Neural cell (in vitro differentiated cells): ENCODE measurements around the gene AQP12A. TPM values are rescaled to one million over a fixed set of nuclear protein-coding genes. Genes with fewer than 3 reads are reported as not detected.

Source experiments
- H2AFZ ChIP-seq: fragments of 200-600, 300-800 bp; sonication (generic), shearing (Covaris generic); 2 replicates; pipeline ENCODE4 v1.6.0; 2014; ENCODE audit warnings: low read depth, mild to moderate bottlenecking, antibody characterized with exemption, low read length, moderate library complexity
- H3F3A ChIP-seq: fragments of 200-600 bp; shearing (Covaris generic); 2 replicates; pipeline ENCODE4 v1.6.1; 2016; ENCODE audit warnings: mild to moderate bottlenecking, moderate library complexity, mixed read lengths, antibody characterized with exemption, low read length; ENCODE audit not compliant: insufficient read depth, poor library complexity, severe bottlenecking
- H3K27ac ChIP-seq: fragments of 200-600, 300-800 bp; sonication (generic), shearing (Covaris generic); 2 replicates; pipeline ENCODE4 v1.5.1; 2014; ENCODE audit warnings: mild to moderate bottlenecking, low read length, moderate library complexity
- H3K27me3 ChIP-seq: fragments of 300-800, 200-600 bp; sonication (generic), shearing (Covaris generic); 2 replicates; pipeline ENCODE4 v1.6.0; 2014; ENCODE audit warnings: mild to moderate bottlenecking, low read depth, low read length, moderate library complexity; ENCODE audit not compliant: insufficient read depth
- H3K36me3 ChIP-seq: fragments of 300-800, 200-600 bp; sonication (generic), shearing (Covaris generic); 2 replicates; pipeline ENCODE4 v1.5.1; 2014; ENCODE audit warnings: mild to moderate bottlenecking, antibody characterized with exemption, low read length, moderate library complexity; ENCODE audit not compliant: insufficient read depth
- H3K4me2 ChIP-seq: fragments of 300-800, 200-600 bp; sonication (generic), shearing (Covaris generic); 2 replicates; pipeline ENCODE4 v1.6.0; 2014; ENCODE audit warnings: mild to moderate bottlenecking, low read length
- H3K4me3 ChIP-seq: fragments of 300-800, 200-600 bp; sonication (generic), shearing (Covaris generic); 2 replicates; pipeline ENCODE4 v1.5.1; 2014; ENCODE audit warnings: mild to moderate bottlenecking, low read length, moderate library complexity
- H3K79me2 ChIP-seq: fragments of 200-600 bp; shearing (Covaris generic); replicated peaks from 2 replicates; pipeline ENCODE4 v1.6.0; 2014; ENCODE audit warnings: mild to moderate bottlenecking, low read length, moderate library complexity; ENCODE audit not compliant: insufficient read depth
- H3K9ac ChIP-seq: fragments of 300-800, 200-600 bp; sonication (generic), shearing (Covaris generic); 2 replicates; pipeline ENCODE4 v1.6.1; 2016; ENCODE audit warnings: mild to moderate bottlenecking, low read length, mixed read lengths
- H3K9me2 ChIP-seq: fragments of 200-600 bp; shearing (Covaris generic); 2 replicates; pipeline ENCODE4 v1.6.1; 2016; ENCODE audit warnings: mild to moderate bottlenecking, low read length, mixed read lengths; ENCODE audit not compliant: insufficient read depth
- H3K9me3 ChIP-seq: fragments of 200-600, 300-800 bp; sonication (generic), shearing (Covaris generic); 2 replicates; pipeline ENCODE4 v1.6.1; 2016; ENCODE audit warnings: mild to moderate bottlenecking, mixed run types, low read length, moderate library complexity, mixed read lengths
- H4K20me1 ChIP-seq: fragments of 200-600 bp; shearing (Covaris generic); 2 replicates; pipeline ENCODE4 v1.6.1; 2016; ENCODE audit warnings: mild to moderate bottlenecking, mixed run types; ENCODE audit not compliant: insufficient read depth
- EP300 ChIP-seq: fragments of 450-650 bp; conservative IDR thresholded peaks from 2 replicates; pipeline ENCODE4 v1.6.1; 2014; ENCODE audit warnings: antibody characterized with exemption, mild to moderate bottlenecking, moderate library complexity; ENCODE audit not compliant: poor library complexity, severe bottlenecking
- MXI1 ChIP-seq: fragments of 450-650 bp; conservative IDR thresholded peaks from 2 replicates; pipeline ENCODE4 v1.6.1; 2014; ENCODE audit warnings: antibody characterized with exemption, mild to moderate bottlenecking; ENCODE audit not compliant: poor library complexity, severe bottlenecking
- POLR2AphosphoS5 ChIP-seq: IDR thresholded peaks from 2 replicates; pipeline ENCODE4 v1.6.1; 2012
- RAD21 ChIP-seq: fragments of 450-650 bp; conservative IDR thresholded peaks from 2 replicates; pipeline ENCODE4 v1.6.1; 2014; ENCODE audit warnings: antibody characterized with exemption, mild to moderate bottlenecking, moderate library complexity
- REST ChIP-seq: IDR thresholded peaks from 2 replicates; pipeline ENCODE4 v1.6.1; 2012; ENCODE audit warnings: borderline replicate concordance
- SMC3 ChIP-seq: fragments of 450-650 bp; conservative IDR thresholded peaks from 2 replicates; pipeline ENCODE4 v1.6.1; 2014; ENCODE audit warnings: antibody characterized with exemption, mild to moderate bottlenecking, moderate library complexity; ENCODE audit not compliant: poor library complexity
- TAF1 ChIP-seq: IDR thresholded peaks from 2 replicates; pipeline ENCODE4 v1.6.1; 2012; ENCODE audit warnings: low read depth
- polyA plus RNA-seq: library from polyadenylated mRNA; depleted of rRNA; stranded (reverse); fragments of >200 nt; gene quantifications from 2 replicates; pipeline ENCODE4 v1.2.3, GENCODE V29; 2014

The AQP12A gene
- polyA plus RNA-seq, 1 donor from 2014 or later, result not detected

- no peaks in the 10 kb centered on the region for H4K20me1 ChIP-seq
- no peaks in the 10 kb centered on the region for H3K79me2 ChIP-seq
- H2AFZ ChIP-seq, result no peak overlapping the region
- no peak overlapping the region for H3K9ac ChIP-seq
- no peaks in the 10 kb centered on the region for H3K9me3 ChIP-seq
- H3K9me2 ChIP-seq, result no peaks in the 10 kb centered on the region
- H3K4me2 ChIP-seq, result no peak overlapping the region
- no peak overlapping the region for H3K27ac ChIP-seq
- no peaks in the 10 kb centered on the region for H3K36me3 ChIP-seq
- TF ChIP-seq MXI1, result no peak
- TF ChIP-seq REST, result no peak
- no peaks in the 10 kb centered on the region for H3F3A ChIP-seq
- H3K4me3 ChIP-seq, result no peak overlapping the region
- no peaks in the 10 kb centered on the region for H3K27me3 ChIP-seq
Observed at GRCh38 chr2:240721596-240722180, 30.0 kb downstream of the AQP12A start.

- no peaks in the 10 kb centered on the region for H3K36me3 ChIP-seq
- TF ChIP-seq SMC3 (no peak), RAD21 (no peak), TAF1 (no peak), MXI1 (no peak), EP300 (no peak)
Observed at GRCh38 chr2:240722376-240722775, 30.7 kb downstream of the AQP12A start.

GRCh38 chr2:240722796-240723735 lies 31.4 kb downstream of the AQP12A start:
- H3K9ac ChIP-seq, result no peak overlapping the region
- H3F3A ChIP-seq, result no peaks in the 10 kb centered on the region
- H3K27me3 ChIP-seq, result no peaks in the 10 kb centered on the region
- H2AFZ ChIP-seq, result no peak overlapping the region
- H3K9me3 ChIP-seq, result no peaks in the 10 kb centered on the region
- no peak overlapping the region for H3K27ac ChIP-seq
- no peaks in the 10 kb centered on the region for H4K20me1 ChIP-seq
- TF ChIP-seq POLR2AphosphoS5 (peak; percentile 1), TAF1 (no peak)
- H3K79me2 ChIP-seq, result no peaks in the 10 kb centered on the region
- no peak overlapping the region for H3K4me2 ChIP-seq
- H3K36me3 ChIP-seq, result no peaks in the 10 kb centered on the region
- no peaks in the 10 kb centered on the region for H3K9me2 ChIP-seq
- H3K4me3 ChIP-seq, result no peak overlapping the region

More at GRCh38 chr2:240722376-240722775, 30.7 kb downstream of the AQP12A start:
- no peaks in the 10 kb centered on the region for H3K9me2 ChIP-seq
- H3K79me2 ChIP-seq, result no peaks in the 10 kb centered on the region
- H3K9me3 ChIP-seq, result no peaks in the 10 kb centered on the region
- H2AFZ ChIP-seq, result no peak overlapping the region
- no peaks in the 10 kb centered on the region for H3K27me3 ChIP-seq
- no peaks in the 10 kb centered on the region for H3F3A ChIP-seq
- no peak overlapping the region for H3K4me2 ChIP-seq
- no peak overlapping the region for H3K4me3 ChIP-seq
- no peak overlapping the region for H3K9ac ChIP-seq
- H3K27ac ChIP-seq, result no peak overlapping the region
- no peaks in the 10 kb centered on the region for H4K20me1 ChIP-seq
